ENCODE measurements around the gene RNF144A. TPM values are rescaled to one million over a fixed set of nuclear protein-coding genes. Genes with fewer than 3 reads are reported as not detected.

RNF144A gene
- polyA plus RNA-seq (2011; rRNA removed) (0.12 and 0.16 TPM in 2 replicates), polyA minus RNA-seq (2011; rRNA and poly(A)+ RNA removed) (0.10 TPM in 1 of 2 replicates, not detected in the other)

- POLR2A ChIA-PET, result no interaction called here
- DNase-seq (ENCODE audit: low read depth), result no peak
Measured at GRCh38 chr2:6917071-6917760, at the start of gene RNF144A. RNF144A (plus strand) TSS chr2:6917412; CDS start chr2:6996927, 79,515 bp downstream.

GRCh38 chr2:6872394-6872793, 44.8 kb upstream of the RNF144A start:
- Histone ChIP-seq H3K36me3 (ENCODE audit: control insufficient read depth, insufficient read depth, low read length) (no peaks in the 10 kb centered on the region), H3K27me3 (ENCODE audit: control insufficient read depth, insufficient read depth, low read length) (no peaks in the 10 kb centered on the region), H3K4me3 (ENCODE audit: low read depth, low read length) (no peak overlapping the region)
- CTCF ChIA-PET, result no interaction called here
- no peak for DNase-seq (ENCODE audit: low read depth)
- POLR2A ChIA-PET, result no interaction called here
- no peak for TF ChIP-seq CTCF (IDR thresholded peaks at IDR 0.05; ENCODE audit: insufficient read depth, low read depth, low read length)

More at GRCh38 chr2:6917071-6917760, at the start of gene RNF144A:
- CTCF ChIA-PET, result interaction anchor here (1.0 to 1.5 kb wide), 8 partner anchors 12 to 130 kb away, joined by 3 to 10 read pairs (median 4); no protein-coding TSS in a partner anchor
- Histone ChIP-seq H3K27me3 (ENCODE audit: control insufficient read depth, insufficient read depth, low read length) (peaks cover 7% of the 10 kb centered on the region), H3K4me3 (ENCODE audit: low read depth, low read length) (peak within 1 kb of the TSS; percentile 40), H3K36me3 (ENCODE audit: control insufficient read depth, insufficient read depth, low read length) (no peaks in the 10 kb centered on the region)
- TF ChIP-seq CTCF (IDR thresholded peaks at IDR 0.05; ENCODE audit: insufficient read depth, low read depth, low read length), result peak; percentile 24

- Histone ChIP-seq H3K36me3 (ENCODE audit: control insufficient read depth, insufficient read depth, low read length) (no peaks in the 10 kb centered on the region), H3K27me3 (ENCODE audit: control insufficient read depth, insufficient read depth, low read length) (peaks cover 1% of the 10 kb centered on the region; the same call in 1 of the 2 replicates), H3K4me3 (ENCODE audit: low read depth, low read length) (no peak overlapping the region)
- no peak for TF ChIP-seq CTCF (IDR thresholded peaks at IDR 0.05; ENCODE audit: insufficient read depth, low read depth, low read length)
- POLR2A ChIA-PET, result no interaction called here
- no peak for DNase-seq (ENCODE audit: low read depth)
- CTCF ChIA-PET, result no interaction called here
Measured at GRCh38 chr2:6874032-6874431, 43.2 kb upstream of the RNF144A start.

- ChIA-PET CTCF (interaction anchor here (0.6 to 1.0 kb wide), 2 partner anchors 21 to 1331 kb away, joined by 3 to 4 read pairs; no protein-coding TSS in a partner anchor), POLR2A (no interaction called here)
- peaks cover 1% of the 10 kb centered on the region; the same call in 1 of the 2 replicates for H3K27me3 ChIP-seq (ENCODE audit: control insufficient read depth, insufficient read depth, low read length)
- DNase-seq (ENCODE audit: low read depth), result no peak
- no peak overlapping the region for H3K4me3 ChIP-seq (ENCODE audit: low read depth, low read length)
- no peaks in the 10 kb centered on the region for H3K36me3 ChIP-seq (ENCODE audit: control insufficient read depth, insufficient read depth, low read length)
- no peak for TF ChIP-seq CTCF (IDR thresholded peaks at IDR 0.05; ENCODE audit: insufficient read depth, low read depth, low read length)
Measured at GRCh38 chr2:6876309-6876708, 40.9 kb upstream of the RNF144A start.

GRCh38 chr2:6877402-6878304, 39.6 kb upstream of the RNF144A start, which contains the start of gene RSAD2:
RSAD2 (plus strand) TSS chr2:6877777; CDS start chr2:6877801, 24 bp downstream.
- H3K4me3 ChIP-seq (ENCODE audit: low read depth, low read length), result no peak within 1 kb of the TSS; the same call in 1 of the 2 replicates
- no peak for DNase-seq (ENCODE audit: low read depth)
- peaks cover 1% of the 10 kb centered on the region; the same call in 1 of the 2 replicates for H3K27me3 ChIP-seq (ENCODE audit: control insufficient read depth, insufficient read depth, low read length)
- CTCF ChIA-PET, result interaction anchor here (0.7 kb wide), 1 partner anchor 30 kb away, joined by 3 read pairs; no protein-coding TSS in a partner anchor
- no peak for TF ChIP-seq CTCF (IDR thresholded peaks at IDR 0.05; ENCODE audit: insufficient read depth, low read depth, low read length)
- POLR2A ChIA-PET, result no interaction called here
- H3K36me3 ChIP-seq (ENCODE audit: control insufficient read depth, insufficient read depth, low read length), result no peaks in the 10 kb centered on the region

All from BJ (cell line).